ENCODE results near the gene SCIN. TPM values are rescaled to one million over a fixed set of nuclear protein-coding genes. Genes with fewer than 3 reads are reported as not detected.

The SCIN gene
- total RNA-seq, 4 donors from 2014 or later, result 0.32 to 1.0 (median 0.66) TPM

DNA sequence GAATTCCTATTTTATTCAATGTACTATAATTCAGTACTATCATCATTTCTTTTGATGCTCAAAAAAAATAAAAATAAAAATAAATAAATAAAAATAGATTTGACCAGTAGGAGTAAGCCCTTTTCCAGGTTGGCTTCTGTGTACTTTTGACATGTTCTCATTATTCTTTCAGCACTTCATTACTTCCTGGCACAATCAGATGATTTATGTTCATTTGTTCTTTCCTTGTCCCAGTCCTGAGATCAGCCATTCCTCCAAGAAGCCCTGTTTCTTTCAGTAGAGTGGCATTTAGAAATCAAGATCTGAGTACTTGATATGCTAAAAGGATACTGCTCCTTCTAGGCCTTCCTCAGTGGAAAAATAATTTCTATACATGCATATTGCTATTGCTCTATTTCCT is 137.8 kb downstream of the SCIN start:
- H3K4me3 ChIP-seq, result no peak overlapping the region
- TF ChIP-seq, protein P1, sequence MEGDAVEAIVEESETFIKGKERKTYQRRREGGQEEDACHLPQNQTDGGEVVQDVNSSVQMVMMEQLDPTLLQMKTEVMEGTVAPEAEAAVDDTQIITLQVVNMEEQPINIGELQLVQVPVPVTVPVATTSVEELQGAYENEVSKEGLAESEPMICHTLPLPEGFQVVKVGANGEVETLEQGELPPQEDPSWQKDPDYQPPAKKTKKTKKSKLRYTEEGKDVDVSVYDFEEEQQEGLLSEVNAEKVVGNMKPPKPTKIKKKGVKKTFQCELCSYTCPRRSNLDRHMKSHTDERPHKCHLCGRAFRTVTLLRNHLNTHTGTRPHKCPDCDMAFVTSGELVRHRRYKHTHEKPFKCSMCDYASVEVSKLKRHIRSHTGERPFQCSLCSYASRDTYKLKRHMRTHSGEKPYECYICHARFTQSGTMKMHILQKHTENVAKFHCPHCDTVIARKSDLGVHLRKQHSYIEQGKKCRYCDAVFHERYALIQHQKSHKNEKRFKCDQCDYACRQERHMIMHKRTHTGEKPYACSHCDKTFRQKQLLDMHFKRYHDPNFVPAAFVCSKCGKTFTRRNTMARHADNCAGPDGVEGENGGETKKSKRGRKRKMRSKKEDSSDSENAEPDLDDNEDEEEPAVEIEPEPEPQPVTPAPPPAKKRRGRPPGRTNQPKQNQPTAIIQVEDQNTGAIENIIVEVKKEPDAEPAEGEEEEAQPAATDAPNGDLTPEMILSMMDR (IDR thresholded peaks at IDR 0.05), result no peak
- TF ChIP-seq EP300 (IDR thresholded peaks at IDR 0.05), result no peak
- no peak for TF ChIP-seq POLR2AphosphoS5 (IDR thresholded peaks at IDR 0.05)
- TF ChIP-seq POLR2A (IDR thresholded peaks at IDR 0.05; ENCODE audit: low read depth), result no peak
- no peaks in the 10 kb centered on the region for H3K9me3 ChIP-seq
- DNase-seq (ENCODE audit: extremely low spot score), result no peak
- H3K27ac ChIP-seq (replicated peaks in 1 of 4), result no peak overlapping the region
- H3K4me1 ChIP-seq, result peaks cover 0 to 14% (median 5%) of the 10 kb centered on the region in 4 donors
- intact Hi-C loops (cut with DNase I), result no loop called here
- H3K36me3 ChIP-seq, result no peaks in the 10 kb centered on the region
- H3K27me3 ChIP-seq, result no peaks in the 10 kb centered on the region

Small RNA genes within 50 kb of the gene (small RNA-seq; reads per million reads assigned to genes)
- 0 reads per million in 3 donors for gene RF00264

Other genes with a start within 250 kb of the SCIN start
- gene VWDE, start 166.9 kb upstream of the SCIN start, total RNA-seq, result not detected
- gene ARL4A, start 116.9 kb downstream of the SCIN start, total RNA-seq, result 10 to 100 TPM; 34.9 to 62.3 (median 52.4) TPM

Data from esophagus muscularis mucosa (tissue), 4 donors.